NCI-H524 (cell line): ENCODE results near the gene NUDT22.

ENCODE experiments used
- DNase-seq, 2 experiments: peaks; one replicate each; lab custom pipeline; 2025; lab: John Stamatoyannopoulos, UW

NUDT22 gene

DNA sequence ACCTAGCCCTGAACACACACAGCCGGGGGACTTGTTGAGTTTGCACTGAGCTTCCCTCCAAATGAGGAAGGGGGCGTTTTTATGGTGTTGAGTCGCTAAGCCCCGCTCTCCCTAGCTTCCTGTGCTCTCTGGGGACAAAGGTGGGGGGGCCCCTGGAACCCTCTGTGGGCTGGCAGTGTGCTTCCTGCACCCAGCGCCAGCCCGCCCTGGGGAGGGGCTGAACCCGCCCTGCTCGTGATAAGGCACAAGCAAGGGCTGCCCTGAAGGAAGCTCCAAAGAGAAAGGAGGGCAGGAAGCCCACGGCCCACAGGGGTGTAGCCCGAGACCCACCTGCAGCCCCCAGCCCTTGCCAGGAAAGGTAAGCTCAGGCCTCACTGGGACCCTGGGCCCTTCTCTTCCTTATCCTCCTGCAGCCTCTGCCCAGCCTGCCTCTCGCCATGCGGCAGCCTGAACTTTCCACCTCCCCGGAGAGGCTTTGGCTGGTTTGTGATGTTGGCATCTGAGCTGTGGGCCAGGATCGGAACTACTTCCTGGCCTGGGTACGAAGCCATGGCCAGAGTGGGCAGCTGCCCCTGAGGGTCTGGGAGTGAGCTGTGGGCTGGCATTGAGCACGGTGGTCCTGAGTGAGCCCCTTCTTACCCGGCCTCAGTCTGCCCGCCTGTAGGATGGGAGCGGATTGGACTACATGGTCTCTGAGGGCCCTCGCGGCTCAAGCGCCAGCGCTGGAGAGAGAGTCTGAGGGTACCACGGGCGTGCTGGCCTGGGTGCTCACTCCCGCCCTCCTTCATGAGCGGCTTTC is 19.4 kb upstream of the NUDT22 start, which contains the start of gene FERMT3:
Gene FERMT3, plus strand, starts transcription at position 265 of the 799 bp plus-strand sequence. CDS start 644 bp downstream, outside the sequence.
- DNase-seq = no peak

DNA sequence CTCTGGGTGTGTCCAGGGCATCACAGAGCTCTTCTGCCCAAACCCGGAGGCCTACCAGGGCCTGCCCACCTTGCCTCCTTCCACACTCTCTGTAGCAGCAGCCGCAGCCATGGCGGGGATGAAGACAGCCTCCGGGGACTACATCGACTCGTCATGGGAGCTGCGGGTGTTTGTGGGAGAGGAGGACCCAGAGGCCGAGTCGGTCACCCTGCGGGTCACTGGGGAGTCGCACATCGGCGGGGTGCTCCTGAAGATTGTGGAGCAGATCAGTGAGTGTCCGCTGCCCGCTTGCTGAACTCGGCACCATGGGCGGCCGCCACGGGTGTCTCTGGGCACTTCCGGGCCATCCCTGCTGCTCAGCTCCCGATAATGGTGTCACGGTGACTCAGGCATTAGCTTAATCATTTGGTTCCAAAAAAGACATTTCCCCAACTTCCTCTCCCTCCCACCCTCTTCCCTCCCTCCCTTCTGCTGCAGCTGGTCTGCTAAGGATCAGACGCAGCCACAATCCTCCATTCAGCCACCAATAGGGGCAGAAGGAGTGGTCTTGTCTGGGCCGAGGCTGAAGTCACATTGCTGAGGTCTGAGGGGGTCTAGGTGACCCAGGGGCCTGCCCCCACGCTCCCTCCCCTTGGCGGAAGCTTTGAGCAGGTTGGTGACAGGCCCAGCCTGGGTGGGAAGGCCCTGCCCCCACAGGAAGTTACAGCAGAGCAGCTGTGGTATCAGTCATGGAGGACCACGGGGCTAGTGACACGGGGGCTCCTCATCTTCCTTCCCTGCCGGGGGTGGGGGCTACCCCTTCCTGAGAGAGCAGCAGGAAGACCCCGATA is 18.6 kb upstream of the NUDT22 start:
- no peak for DNase-seq

DNA sequence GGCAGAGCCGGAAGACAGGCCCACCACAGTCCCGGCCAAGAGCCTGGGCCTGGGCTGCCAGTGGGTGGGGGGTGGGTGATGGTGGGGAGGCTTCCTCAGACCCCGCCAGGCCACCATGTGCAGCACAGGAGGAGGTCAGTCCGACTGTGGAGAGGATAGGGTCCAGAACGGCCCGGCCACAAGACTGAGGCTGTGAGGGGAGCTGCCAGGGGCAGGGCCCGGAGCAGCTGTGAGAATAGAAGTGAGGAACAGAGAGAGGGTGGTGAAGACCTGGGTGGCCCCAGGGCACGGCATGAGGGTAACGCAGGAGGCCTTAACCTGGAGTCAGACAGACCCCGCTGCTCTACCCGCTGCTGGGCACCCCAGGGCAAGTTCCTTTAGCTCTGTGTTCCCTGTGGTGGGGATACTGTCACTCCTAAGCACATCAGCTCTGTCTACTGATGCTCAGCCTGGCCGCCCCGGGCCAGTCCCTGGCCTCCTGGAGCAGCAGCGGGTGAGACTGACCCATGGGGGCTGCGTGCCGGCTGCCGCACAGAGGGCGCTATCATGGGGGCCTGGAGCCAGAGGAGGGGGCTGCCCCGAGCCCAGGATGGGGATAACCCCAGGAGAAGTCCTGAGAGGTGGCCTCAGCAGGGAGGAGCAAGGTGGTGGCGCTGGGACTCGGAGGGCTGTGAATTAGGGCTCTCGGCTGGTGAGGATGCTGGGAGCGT is 17.8 kb upstream of the NUDT22 start:
- DNase-seq = no peak

DNA sequence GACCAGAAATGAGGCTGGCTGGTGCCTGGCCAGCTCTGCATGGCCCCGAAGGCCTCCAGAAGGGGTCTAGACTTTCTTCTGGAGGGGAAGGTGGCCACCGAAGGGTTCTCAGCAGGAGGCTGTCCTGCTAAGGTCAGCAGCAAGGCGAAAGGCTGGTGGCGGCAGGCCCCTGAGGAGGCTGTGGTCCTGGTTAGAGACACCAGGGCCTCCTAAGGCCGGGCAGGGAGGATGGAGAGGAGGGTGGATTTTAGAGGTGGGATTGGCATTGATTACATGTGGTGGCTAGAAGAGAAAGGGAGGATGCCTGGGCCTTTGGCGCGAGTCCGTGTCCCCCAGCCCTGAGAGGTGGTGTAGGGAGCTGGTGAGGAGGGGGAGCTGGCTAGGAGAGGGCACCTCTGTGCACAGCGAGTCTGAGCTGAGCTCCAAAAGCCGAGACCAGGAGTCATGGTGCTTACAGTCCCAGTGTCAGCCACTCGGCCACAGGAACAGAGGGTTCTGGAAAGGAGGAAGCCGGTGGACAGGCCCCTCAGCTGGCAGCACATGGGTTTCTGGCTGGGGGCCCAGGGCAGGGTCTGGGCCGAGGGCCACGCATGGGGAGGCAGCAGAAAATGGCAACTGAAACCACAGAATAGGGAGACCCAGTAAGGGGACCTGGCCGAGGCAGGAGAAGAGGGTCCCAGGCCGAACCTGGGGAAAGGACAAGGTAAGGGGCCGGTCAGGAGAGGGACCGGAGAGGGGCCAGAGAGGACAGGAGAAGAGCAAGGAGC is 17.1 kb upstream of the NUDT22 start:
- no peak for DNase-seq

DNA sequence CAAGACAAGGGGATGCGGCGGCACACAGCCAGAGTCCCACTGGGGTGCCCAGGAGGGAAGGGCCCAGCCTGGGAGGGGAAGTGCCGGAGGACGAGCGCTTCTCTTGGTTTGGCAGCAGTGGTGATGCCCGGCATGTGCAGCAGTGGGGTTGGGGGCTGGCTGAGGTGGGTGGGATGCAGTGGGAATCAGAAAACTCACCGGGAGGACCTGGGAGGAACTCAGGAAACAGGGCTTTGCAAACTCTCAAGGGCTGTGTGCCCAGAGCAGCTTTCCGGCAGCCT is 16.6 kb upstream of the NUDT22 start:
- no peak for DNase-seq

DNA sequence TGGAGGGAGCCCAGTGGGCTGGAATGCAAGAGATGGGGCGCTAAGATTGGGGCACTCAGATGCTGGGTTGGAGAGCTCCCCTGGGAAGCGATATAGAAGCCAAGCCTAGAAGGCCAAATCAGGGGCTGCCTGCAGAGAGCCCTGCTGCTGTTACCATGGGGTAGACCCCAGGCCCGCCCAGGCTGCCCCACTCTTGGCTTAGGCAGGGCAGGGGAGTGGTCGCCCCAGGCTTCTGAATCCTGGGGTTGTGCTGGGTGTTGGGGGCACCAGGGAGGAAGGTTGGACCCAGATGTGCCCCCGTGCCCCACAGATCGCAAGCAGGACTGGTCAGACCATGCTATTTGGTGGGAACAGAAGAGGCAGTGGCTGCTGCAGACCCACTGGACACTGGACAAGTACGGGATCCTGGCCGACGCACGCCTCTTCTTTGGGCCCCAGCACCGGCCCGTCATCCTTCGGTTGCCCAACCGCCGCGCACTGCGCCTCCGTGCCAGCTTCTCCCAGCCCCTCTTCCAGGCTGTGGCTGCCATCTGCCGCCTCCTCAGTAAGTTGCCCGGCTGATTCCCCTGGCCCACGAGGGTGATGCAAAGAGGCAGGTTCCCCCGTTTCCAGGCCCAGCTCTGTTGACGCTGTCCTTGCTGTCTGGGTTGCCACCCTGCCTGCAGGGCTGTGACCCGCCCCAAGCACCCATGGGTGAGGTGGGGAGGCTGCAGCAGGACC is 15.6 kb upstream of the NUDT22 start:
- DNase-seq = peak in 1 of 2 experiments; percentile 47

DNA sequence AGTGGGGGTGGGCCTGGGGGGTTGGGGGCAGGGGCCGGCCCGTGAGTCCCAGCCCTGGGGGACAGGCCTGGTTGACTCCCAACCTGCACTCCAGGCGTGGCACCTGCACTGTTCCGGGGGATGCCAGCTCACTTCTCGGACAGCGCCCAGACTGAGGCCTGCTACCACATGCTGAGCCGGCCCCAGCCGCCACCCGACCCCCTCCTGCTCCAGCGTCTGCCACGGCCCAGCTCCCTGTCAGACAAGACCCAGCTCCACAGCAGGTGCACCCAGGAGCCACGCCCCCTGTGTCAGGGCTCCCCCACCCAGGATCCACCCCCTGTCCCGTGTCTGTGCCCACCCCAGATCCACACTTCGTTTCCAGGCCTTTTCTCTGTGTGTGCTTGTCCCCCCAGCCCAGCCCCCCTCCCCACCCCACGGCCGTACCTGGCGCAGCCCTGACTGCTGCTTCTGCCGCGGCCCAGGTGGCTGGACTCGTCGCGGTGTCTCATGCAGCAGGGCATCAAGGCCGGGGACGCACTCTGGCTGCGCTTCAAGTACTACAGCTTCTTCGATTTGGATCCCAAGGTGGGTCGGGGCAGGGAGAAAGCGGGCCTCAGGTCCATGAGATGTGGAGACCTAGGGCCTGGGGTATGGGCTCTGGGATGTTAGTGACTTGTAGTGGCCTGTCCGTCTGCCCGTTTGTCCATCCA is 14.7 kb upstream of the NUDT22 start:
- no peak for DNase-seq

DNA sequence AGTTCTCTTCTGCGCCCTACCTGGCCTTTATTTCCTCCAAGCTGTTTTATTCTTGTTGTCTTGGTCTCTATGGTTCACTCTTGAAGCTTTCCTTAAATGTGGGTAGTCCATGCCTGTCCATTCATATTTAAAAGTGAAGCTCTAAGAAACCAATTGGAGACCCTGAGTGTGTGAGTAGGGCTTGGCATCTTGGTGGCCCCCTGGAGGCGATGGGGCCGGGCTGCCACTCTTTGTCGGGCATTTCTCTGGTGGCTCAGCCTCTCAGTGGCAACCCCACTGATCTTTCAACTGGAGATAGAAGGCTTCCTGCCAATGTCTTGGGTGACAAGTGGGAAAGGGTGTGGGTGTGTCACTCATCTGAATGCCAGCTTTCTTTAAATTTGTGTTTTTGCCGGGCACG is 9.2 kb upstream of the NUDT22 start:
- no peak for DNase-seq

DNA sequence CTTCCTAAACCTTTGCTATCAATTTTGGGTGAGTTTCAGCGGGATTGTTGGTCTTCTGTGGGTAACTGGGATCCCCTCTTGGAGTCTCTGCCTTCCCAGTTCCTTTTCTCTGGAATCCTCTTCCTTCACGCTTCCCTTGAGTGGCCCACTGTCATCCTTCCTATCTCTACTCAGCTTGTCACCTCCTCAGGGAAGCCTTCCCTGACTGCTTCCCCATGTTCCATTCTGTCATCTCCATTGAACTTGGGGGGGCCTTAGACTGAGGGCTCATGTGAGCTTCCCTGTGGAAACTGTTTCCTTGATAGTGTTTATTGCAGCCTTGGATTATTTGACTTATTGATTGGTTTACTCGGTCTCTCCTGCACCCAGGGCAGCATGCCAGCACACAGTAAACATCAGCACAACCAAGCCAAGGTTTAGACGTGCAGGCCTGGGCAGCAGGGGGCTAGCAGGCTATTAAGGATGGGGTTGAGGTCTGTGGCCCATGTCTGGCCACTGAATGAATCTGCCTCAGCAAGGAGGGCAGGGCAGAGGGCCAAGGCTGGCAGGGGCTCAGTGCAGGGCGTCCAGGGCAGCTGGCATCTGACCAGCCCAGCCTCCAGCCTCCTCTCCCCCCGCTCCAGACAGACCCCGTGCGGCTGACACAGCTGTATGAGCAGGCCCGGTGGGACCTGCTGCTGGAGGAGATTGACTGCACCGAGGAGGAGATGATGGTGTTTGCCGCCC is 7.3 kb upstream of the NUDT22 start:
- DNase-seq = no peak

DNA sequence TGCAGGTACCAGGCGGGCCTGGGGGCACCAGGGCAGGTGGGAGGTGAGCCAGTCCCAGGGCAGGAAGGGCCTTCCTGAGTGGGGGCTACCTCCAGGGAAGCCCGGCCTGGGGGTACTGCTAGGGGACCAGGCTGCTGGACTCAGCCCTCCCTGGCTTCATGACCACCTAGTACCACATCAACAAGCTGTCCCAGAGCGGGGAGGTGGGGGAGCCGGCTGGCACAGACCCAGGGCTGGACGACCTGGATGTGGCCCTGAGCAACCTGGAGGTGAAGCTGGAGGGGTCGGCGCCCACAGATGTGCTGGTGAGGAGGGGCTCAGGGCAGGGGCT is 6.8 kb upstream of the NUDT22 start:
- no peak for DNase-seq

DNA sequence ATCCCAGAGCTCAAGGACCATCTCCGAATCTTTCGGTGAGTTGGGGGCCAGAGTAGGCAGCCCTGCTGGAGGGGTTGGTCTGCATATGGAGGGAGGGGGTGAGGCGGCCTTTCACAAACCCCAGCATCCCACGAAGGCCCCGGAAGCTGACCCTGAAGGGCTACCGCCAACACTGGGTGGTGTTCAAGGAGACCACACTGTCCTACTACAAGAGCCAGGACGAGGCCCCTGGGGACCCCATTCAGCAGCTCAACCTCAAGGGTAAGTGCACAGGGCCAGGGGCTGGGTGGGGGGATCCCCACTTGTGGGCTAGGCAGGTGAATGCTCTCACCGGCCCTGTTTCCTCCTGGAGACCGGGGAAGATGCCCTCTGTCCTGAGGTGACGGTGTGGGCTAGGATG is 6.3 kb upstream of the NUDT22 start:
- DNase-seq = no peak

DNA sequence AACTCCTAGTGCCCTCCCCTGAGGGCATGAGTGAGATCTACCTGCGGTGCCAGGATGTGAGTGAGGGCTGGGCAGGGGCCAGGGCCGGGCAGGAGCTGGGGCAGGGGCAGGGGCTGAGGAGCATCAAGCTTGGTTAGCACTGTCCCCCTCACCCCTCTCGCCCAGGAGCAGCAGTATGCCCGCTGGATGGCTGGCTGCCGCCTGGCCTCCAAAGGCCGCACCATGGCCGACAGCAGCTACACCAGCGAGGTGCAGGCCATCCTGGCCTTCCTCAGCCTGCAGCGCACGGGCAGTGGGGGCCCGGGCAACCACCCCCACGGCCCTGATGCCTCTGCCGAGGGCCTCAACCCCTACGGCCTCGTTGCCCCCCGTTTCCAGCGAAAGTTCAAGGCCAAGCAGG is 5.8 kb upstream of the NUDT22 start:
- DNase-seq = no peak

DNA sequence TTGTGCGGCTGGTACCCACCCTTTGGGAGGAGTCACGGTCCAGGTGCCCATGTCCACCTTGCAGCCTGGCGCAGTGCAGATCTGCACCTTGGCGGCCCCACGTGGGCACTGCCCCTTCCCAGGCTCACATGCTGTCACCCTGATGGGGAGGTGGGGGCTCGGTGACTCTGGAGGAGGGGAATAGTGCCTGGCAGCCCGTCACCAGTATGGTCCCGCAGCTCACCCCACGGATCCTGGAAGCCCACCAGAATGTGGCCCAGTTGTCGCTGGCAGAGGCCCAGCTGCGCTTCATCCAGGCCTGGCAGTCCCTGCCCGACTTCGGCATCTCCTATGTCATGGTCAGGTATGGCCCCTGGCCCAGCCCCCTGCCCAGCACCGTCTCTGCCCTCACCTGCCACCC is 5.3 kb upstream of the NUDT22 start:
- DNase-seq = no peak

DNA sequence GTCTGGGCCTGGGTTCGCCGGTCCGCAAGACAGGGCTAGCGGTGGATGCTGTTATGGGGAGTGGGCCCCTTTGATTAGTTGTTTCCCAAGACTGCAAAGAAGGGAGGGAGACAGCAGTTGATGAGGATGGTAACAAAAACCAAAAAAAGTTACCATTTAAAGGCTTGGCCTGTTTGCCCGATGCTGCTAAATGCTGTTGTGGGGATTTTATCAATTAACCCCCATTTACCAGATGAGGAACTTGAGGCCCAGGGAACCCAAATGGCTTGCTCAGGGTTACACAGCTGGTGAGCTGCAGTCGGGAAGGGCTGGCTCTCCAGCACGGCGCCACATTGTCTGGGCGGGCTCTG is 3.4 kb upstream of the NUDT22 start:
- no peak for DNase-seq

DNA sequence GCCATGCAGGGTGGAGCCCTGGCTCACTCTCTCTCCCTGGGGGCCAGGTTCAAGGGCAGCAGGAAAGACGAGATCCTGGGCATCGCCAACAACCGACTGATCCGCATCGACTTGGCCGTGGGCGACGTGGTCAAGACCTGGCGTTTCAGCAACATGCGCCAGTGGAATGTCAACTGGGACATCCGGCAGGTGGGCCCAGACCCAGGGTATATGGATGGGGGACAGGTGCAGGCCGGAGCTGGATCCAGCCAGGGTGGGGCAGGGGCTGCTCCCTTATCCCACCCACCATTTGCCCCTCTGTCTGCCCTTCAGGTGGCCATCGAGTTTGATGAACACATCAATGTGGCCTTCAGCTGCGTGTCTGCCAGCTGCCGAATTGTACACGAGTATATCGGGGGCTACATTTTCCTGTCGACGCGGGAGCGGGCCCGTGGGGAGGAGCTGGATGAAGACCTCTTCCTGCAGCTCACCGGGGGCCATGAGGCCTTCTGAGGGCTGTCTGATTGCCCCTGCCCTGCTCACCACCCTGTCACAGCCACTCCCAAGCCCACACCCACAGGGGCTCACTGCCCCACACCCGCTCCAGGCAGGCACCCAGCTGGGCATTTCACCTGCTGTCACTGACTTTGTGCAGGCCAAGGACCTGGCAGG is 2.9 kb upstream of the NUDT22 start:
- DNase-seq = peak in 1 of 2 experiments; percentile 62

DNA sequence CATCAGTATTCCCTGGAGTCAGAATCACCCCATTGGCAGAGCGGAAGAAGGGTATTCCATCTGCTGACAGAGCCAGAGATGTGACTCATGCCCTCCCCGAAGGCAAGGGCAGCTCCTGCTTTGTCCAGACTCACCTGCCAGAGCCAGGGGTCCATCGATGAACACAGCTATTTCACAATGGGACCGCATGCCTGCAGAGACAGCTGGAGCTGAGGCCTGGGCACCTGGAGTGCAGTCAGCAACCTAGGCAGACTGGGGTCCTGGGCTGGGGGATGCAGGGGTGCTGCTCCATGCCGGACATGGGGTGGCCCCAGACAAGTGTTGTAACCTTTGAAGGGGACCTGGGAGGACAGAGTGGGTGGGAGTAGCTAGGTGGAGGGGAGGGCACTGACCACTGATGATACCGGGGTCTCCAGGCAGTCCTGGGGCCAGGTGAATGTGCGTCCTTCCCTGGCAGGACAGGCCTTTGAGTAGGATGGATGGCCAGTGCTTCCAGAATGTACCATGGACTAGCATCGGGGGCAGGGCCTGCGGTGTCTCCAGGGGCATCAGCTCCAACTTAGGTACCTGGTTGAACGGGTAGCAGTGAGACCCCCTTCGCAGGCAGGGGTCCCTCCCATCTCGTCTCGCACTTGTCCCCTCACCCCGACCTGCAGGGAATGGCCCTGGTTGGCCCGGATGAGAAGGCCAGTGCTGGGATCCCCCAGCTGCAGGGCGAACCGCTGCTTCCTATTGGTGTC is 1.8 kb upstream of the NUDT22 start:
- no peak for DNase-seq

DNA sequence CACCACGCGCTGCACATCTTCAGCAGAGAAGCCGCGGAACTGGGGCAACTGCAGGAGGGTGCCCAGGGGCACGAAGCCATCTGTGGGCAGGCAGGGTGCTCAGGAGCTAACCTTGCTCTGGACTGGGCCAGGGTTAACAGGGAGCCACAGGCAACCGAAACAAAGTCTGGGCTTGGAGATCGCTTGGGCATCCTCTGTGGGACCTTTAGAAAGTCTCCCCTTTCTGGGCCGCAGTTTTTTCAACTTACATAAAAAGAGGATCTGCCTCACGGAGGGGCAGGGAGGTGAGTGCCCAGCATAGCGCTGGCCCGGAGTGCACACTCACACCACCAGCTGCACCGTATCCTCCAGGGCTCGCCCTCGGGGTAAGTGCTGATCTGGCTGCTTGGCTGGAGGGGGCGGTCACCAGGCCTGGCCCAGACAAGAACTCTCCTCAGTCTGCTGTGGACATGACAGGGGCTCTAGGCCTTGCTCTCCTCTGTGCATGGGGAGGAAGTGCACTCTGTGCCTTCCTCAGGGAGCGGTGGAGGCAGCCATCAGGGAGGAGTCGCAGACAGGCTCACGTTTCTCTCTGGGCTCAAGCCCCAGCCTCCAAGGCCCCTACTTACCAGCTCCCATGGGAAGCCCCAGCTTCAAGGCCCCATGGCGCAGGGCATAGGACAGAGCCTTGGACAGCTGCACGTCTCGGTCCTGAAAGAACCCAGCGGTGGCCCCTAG is 1.0 kb upstream of the NUDT22 start:
- DNase-seq = no peak

DNA sequence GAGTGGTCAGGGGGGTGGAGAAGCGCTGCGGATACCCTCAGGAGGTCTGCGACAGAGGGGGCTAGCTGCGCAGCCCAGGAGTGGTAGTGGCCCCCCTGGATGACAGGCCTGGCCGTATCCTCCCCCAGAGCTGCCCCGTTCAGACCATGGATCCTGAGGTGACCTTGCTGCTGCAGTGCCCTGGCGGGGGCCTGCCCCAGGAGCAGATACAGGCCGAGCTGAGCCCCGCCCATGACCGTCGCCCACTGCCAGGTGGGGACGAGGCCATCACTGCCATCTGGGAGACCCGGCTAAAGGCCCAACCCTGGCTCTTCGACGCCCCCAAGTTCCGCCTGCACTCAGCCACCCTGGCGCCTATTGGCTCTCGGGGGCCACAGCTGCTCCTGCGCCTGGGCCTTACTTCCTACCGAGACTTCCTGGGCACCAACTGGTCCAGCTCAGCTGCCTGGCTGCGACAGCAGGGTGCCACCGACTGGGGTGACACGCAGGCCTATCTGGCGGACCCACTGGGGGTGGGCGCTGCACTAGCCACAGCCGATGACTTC is 505 bp downstream of the NUDT22 start:
- peak; percentile 77 to 80 for DNase-seq
